OCI-LY1 (cell line): Measurements from ENCODE around the gene CCND3.

Experiments
- EZH2 ChIP-seq: fragments of 200-600 bp; sonication (generic), shearing (Covaris generic); IDR thresholded peaks from 2 replicates; pipeline ENCODE4 v1.8.0; 2017; ENCODE audit warnings: borderline replicate concordance, mixed run types, mild to moderate bottlenecking, antibody characterized with exemption, low read length, moderate library complexity, mixed read lengths
- TF ChIP-seq, protein P1 (sequence below): fragments of 200-600 bp; sonication (generic), shearing (Covaris generic); IDR thresholded peaks from 2 replicates; pipeline ENCODE4 v1.5.1; 2017; ENCODE audit warnings: mild to moderate bottlenecking, antibody characterized with exemption, low read length, moderate library complexity, mixed read lengths

GRCh38 chr6:41960028-41960427, 18.4 kb upstream of the CCND3 start:
- TF ChIP-seq, protein P1, sequence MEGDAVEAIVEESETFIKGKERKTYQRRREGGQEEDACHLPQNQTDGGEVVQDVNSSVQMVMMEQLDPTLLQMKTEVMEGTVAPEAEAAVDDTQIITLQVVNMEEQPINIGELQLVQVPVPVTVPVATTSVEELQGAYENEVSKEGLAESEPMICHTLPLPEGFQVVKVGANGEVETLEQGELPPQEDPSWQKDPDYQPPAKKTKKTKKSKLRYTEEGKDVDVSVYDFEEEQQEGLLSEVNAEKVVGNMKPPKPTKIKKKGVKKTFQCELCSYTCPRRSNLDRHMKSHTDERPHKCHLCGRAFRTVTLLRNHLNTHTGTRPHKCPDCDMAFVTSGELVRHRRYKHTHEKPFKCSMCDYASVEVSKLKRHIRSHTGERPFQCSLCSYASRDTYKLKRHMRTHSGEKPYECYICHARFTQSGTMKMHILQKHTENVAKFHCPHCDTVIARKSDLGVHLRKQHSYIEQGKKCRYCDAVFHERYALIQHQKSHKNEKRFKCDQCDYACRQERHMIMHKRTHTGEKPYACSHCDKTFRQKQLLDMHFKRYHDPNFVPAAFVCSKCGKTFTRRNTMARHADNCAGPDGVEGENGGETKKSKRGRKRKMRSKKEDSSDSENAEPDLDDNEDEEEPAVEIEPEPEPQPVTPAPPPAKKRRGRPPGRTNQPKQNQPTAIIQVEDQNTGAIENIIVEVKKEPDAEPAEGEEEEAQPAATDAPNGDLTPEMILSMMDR: no peak
- TF ChIP-seq EZH2: no peak
